C4-2B (cell line): ENCODE measurements around the gene TIMP3.

Experiments
- H3K27ac ChIP-seq: fragments of 450-650 bp; 2 replicates; pipeline ENCODE4 v1.5.1; 2017
- ZFX ChIP-seq: fragments of 450-650 bp; IDR thresholded peaks from 2 replicates; pipeline ENCODE4 v1.6.1; 2017
- TF ChIP-seq, protein P1 (sequence below): fragments of 450-650 bp; conservative IDR thresholded peaks from 2 replicates; pipeline ENCODE4 v1.5.1; 2017; ENCODE audit warnings: mild to moderate bottlenecking

TIMP3 gene

DNA sequence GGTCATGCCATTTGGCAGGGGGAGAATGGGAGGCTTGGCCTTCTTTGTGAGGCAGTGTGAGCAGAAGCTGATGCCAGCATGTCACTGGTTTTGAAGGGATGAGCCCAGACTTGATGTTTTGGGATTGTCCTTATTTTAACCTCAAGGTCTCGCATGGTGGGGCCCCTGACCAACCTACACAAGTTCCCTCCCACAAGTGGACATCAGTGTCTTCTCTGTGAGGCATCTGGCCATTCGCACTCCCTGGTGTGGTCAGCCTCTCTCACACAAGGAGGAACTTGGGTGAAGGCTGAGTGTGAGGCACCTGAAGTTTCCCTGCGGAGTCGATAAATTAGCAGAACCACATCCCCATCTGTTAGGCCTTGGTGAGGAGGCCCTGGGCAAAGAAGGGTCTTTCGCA is 59.8 kb downstream of the TIMP3 start:
- no peak overlapping the region for H3K27ac ChIP-seq
- TF ChIP-seq, protein P1, sequence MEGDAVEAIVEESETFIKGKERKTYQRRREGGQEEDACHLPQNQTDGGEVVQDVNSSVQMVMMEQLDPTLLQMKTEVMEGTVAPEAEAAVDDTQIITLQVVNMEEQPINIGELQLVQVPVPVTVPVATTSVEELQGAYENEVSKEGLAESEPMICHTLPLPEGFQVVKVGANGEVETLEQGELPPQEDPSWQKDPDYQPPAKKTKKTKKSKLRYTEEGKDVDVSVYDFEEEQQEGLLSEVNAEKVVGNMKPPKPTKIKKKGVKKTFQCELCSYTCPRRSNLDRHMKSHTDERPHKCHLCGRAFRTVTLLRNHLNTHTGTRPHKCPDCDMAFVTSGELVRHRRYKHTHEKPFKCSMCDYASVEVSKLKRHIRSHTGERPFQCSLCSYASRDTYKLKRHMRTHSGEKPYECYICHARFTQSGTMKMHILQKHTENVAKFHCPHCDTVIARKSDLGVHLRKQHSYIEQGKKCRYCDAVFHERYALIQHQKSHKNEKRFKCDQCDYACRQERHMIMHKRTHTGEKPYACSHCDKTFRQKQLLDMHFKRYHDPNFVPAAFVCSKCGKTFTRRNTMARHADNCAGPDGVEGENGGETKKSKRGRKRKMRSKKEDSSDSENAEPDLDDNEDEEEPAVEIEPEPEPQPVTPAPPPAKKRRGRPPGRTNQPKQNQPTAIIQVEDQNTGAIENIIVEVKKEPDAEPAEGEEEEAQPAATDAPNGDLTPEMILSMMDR = no peak
- TF ChIP-seq ZFX = no peak

DNA sequence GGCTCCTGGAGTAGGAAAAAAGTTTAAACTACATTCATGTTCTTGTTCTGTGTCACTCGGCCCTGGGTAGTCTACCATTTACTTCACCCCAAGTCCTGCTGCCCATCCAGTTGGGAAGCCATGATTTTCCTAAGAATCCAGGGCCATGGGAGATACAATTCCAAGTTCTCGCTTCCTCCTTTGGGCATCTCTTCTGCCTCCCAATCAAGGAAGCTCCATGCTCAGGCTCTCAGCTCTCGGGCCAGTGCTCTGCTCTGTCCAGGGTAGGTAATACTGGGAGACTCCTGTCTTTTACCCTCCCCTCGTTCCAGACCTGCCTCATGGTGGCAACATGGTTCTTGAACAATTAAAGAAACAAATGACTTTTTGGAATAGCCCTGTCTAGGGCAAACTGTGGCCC is 60.6 kb downstream of the TIMP3 start:
- no peak overlapping the region for H3K27ac ChIP-seq
- TF ChIP-seq, protein P1 = no peak
- no peak for TF ChIP-seq ZFX

DNA sequence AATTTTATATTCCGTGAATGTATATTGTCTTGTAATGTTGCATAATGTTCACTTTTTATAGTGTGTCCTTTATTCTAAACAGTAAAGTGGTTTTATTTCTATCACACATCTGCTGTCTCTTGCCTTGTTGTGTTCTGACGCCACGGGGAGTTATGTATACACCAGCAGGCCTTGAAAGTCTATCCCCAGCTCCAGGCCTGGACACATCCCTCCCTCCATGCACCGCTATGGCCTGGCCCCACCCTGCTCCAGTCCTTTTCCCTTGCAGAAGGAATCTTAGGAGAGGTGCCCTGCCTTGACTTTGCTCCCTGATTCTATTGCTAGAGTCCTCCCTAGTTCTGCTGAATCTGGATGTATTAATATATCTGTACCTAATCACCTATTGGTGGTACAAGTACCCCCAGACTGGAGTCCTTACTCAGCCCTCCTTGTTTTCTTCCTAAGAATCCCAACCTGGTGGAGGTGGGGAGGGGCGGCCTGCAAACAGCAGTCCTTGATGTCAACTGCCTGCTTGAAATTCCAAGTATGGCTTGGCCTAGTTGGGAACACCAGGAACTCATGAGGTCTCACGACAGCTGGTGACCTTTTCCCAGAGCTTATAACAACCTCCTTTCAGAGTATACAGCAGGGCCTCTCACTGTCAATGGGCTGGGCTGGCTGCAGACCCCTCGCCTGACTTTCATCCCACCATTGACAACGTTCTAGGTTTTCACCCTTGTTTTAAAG is 61.6 kb downstream of the TIMP3 start:
- TF ChIP-seq ZFX = no peak
- TF ChIP-seq, protein P1 = no peak
- H3K27ac ChIP-seq = no peak overlapping the region

DNA sequence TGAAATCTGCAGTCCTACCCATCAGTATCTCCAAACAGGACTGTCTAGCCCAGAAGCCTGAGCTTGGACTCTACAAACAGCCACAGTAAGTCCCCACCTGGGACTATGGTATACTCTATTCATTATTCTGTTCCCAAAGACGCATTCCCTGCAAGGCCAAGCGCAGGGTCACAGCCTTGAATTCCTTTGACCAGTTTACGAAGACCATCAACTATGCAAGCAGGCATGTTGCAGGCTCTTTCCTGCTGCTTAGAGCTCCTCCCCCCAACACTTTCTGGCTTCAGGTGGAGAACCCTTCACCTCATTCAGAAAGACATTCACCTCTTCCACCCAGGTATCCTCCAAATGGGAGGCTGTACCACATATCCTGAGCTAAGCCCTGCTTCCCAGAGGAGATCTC is 62.5 kb downstream of the TIMP3 start:
- no peak overlapping the region for H3K27ac ChIP-seq
- TF ChIP-seq, protein P1 = no peak
- no peak for TF ChIP-seq ZFX

DNA sequence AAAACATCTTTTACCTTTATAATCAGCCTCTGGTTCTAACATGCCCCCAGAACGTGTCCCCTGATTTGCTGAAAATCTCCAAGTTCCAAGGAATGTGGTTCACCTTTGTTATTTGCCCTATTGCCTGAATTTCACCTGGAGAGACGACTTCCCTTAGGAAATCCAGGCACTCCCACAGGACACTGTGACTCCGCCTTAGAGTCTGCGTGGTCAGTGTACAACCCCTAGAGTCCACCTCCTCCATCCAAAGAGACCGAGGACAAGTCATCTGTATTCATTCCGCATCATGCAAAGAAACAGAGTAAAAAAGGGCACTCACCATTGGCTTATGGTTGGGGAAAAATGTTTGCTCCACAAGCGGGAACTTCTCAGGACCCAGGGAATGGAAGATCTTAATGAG is 63.1 kb downstream of the TIMP3 start:
- no peak overlapping the region for H3K27ac ChIP-seq
- TF ChIP-seq ZFX = no peak
- TF ChIP-seq, protein P1 = no peak

DNA sequence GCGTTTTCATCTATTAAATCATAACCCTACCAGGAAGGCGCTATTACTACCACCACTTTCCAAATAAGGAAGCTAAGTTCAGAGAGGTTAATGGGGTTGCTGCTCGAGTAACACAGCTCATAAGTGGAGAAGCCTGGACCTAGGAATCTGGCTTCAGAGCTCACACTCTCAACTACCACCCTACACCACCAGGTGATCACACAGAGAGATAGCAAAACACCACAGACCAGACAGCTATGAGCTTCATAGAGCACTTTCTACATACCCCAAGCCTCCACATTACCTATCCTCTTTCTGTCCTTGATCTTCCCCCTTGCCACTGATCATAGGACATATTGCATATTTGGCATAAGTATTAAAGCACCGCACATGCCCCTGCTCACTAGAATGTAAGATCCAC is 65.4 kb downstream of the TIMP3 start:
- no peak overlapping the region for H3K27ac ChIP-seq
- TF ChIP-seq, protein P1 = no peak
- TF ChIP-seq ZFX = no peak

DNA sequence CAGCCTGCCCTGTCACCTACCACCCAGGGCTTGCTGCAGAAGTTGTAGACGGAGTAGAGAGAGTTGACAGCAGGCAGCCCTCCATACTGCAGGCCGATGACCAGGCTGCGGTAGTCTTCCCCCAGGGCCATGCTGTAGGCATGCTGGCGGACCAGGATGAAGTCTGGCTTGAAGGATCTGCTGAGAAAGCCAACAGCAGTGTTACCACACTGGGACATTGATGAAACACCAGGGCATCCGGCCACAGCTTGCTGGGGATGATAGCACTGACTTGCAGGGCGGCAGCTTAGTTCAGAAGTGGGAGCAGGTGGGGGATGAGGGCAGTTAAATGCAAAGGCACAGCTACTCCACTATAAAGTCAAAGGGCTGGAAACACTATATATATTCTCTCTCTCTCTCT is 67.4 kb downstream of the TIMP3 start:
- TF ChIP-seq, protein P1 = no peak
- no peak for TF ChIP-seq ZFX
- H3K27ac ChIP-seq = no peak overlapping the region
